T-helper 1 cell treated with Interleukin-12 subunit alpha and Interleukin-12 subunit beta and Interleukin-4 antibody, amounts not matched to agents 30 μg/mL and 1 μg/mL, for 36 hours (primary cell): ENCODE data around the gene CTNNA3.

Source experiments
- H3K27ac Mint-ChIP-seq: one replicate; pipeline ENCODE4 v1.8.0; 2021; ENCODE audit warnings: mild to moderate bottlenecking, mixed read lengths
- H3K27me3 Mint-ChIP-seq: one replicate; pipeline ENCODE4 v1.8.0; 2021; ENCODE audit warnings: low read depth, mixed read lengths
- H3K36me3 Mint-ChIP-seq: one replicate; pipeline ENCODE4 v1.8.0; 2021; ENCODE audit warnings: low read depth, mixed read lengths
- H3K4me1 Mint-ChIP-seq: one replicate; pipeline ENCODE4 v1.8.0; 2021; ENCODE audit warnings: low read depth, mixed read lengths
- H3K4me3 Mint-ChIP-seq: one replicate; pipeline ENCODE4 v1.8.0; 2021; ENCODE audit warnings: mild to moderate bottlenecking, moderate library complexity, mixed read lengths
- H3K9me3 Mint-ChIP-seq: one replicate; pipeline ENCODE4 v1.8.0; 2021; ENCODE audit warnings: mixed read lengths

Gene CTNNA3

GRCh38 chr10:67114945-67115344 lies 581.0 kb downstream of the CTNNA3 start:
- H3K27ac Mint-ChIP-seq = no peak overlapping the region
- H3K4me1 Mint-ChIP-seq = no peaks in the 10 kb centered on the region
- H3K9me3 Mint-ChIP-seq = no peaks in the 10 kb centered on the region
- H3K4me3 Mint-ChIP-seq = no peak overlapping the region
- no peaks in the 10 kb centered on the region for H3K36me3 Mint-ChIP-seq
- no peaks in the 10 kb centered on the region for H3K27me3 Mint-ChIP-seq

- no peaks in the 10 kb centered on the region for H3K4me1 Mint-ChIP-seq
- no peak overlapping the region for H3K27ac Mint-ChIP-seq
- H3K4me3 Mint-ChIP-seq = no peak overlapping the region
- H3K36me3 Mint-ChIP-seq = no peaks in the 10 kb centered on the region
- no peaks in the 10 kb centered on the region for H3K9me3 Mint-ChIP-seq
- H3K27me3 Mint-ChIP-seq = no peaks in the 10 kb centered on the region
These were observed 583.2 kb downstream of the CTNNA3 start for GRCh38 chr10:67112765-67113164.

- Mint-ChIP-seq H3K36me3 (no peaks in the 10 kb centered on the region), H3K27me3 (no peaks in the 10 kb centered on the region), H3K27ac (no peak overlapping the region), H3K4me3 (no peak overlapping the region), H3K9me3 (no peaks in the 10 kb centered on the region), H3K4me1 (no peaks in the 10 kb centered on the region)
These were observed 585.7 kb downstream of the CTNNA3 start for GRCh38 chr10:67110286-67110685.

- Mint-ChIP-seq H3K4me1 (no peaks in the 10 kb centered on the region), H3K36me3 (no peaks in the 10 kb centered on the region), H3K27ac (no peak overlapping the region), H3K27me3 (no peaks in the 10 kb centered on the region), H3K4me3 (no peak overlapping the region), H3K9me3 (no peaks in the 10 kb centered on the region)
These were observed 588.3 kb downstream of the CTNNA3 start for GRCh38 chr10:67107670-67108069.

GRCh38 chr10:67100951-67101350 lies 595.0 kb downstream of the CTNNA3 start:
- H3K9me3 Mint-ChIP-seq = no peaks in the 10 kb centered on the region
- H3K27me3 Mint-ChIP-seq = no peaks in the 10 kb centered on the region
- H3K4me3 Mint-ChIP-seq = no peak overlapping the region
- no peaks in the 10 kb centered on the region for H3K4me1 Mint-ChIP-seq
- no peak overlapping the region for H3K27ac Mint-ChIP-seq
- no peaks in the 10 kb centered on the region for H3K36me3 Mint-ChIP-seq

GRCh38 chr10:67098461-67098860 lies 597.5 kb downstream of the CTNNA3 start:
- H3K9me3 Mint-ChIP-seq = no peaks in the 10 kb centered on the region
- H3K4me3 Mint-ChIP-seq = no peak overlapping the region
- H3K27me3 Mint-ChIP-seq = no peaks in the 10 kb centered on the region
- H3K36me3 Mint-ChIP-seq = no peaks in the 10 kb centered on the region
- no peaks in the 10 kb centered on the region for H3K4me1 Mint-ChIP-seq
- no peak overlapping the region for H3K27ac Mint-ChIP-seq

- H3K27ac Mint-ChIP-seq = no peak overlapping the region
- no peaks in the 10 kb centered on the region for H3K36me3 Mint-ChIP-seq
- H3K4me1 Mint-ChIP-seq = no peaks in the 10 kb centered on the region
- H3K9me3 Mint-ChIP-seq = no peaks in the 10 kb centered on the region
- H3K27me3 Mint-ChIP-seq = no peaks in the 10 kb centered on the region
- no peak overlapping the region for H3K4me3 Mint-ChIP-seq
These were observed 600.5 kb downstream of the CTNNA3 start for GRCh38 chr10:67095531-67095930.

GRCh38 chr10:67088036-67088435 lies 608.0 kb downstream of the CTNNA3 start:
- no peaks in the 10 kb centered on the region for H3K36me3 Mint-ChIP-seq
- H3K4me1 Mint-ChIP-seq = no peaks in the 10 kb centered on the region
- H3K4me3 Mint-ChIP-seq = no peak overlapping the region
- no peaks in the 10 kb centered on the region for H3K27me3 Mint-ChIP-seq
- H3K27ac Mint-ChIP-seq = no peak overlapping the region
- H3K9me3 Mint-ChIP-seq = no peaks in the 10 kb centered on the region

GRCh38 chr10:67087135-67087425 lies 608.9 kb downstream of the CTNNA3 start:
- no peaks in the 10 kb centered on the region for H3K9me3 Mint-ChIP-seq
- H3K4me1 Mint-ChIP-seq = no peaks in the 10 kb centered on the region
- no peak overlapping the region for H3K27ac Mint-ChIP-seq
- H3K4me3 Mint-ChIP-seq = no peak overlapping the region
- H3K27me3 Mint-ChIP-seq = no peaks in the 10 kb centered on the region
- no peaks in the 10 kb centered on the region for H3K36me3 Mint-ChIP-seq

GRCh38 chr10:67086327-67087134 lies 609.5 kb downstream of the CTNNA3 start:
- Mint-ChIP-seq H3K36me3 (no peaks in the 10 kb centered on the region), H3K4me3 (no peak overlapping the region), H3K4me1 (no peaks in the 10 kb centered on the region)

GRCh38 chr10:67079126-67079525 lies 616.9 kb downstream of the CTNNA3 start:
- H3K27ac Mint-ChIP-seq = no peak overlapping the region
- H3K36me3 Mint-ChIP-seq = no peaks in the 10 kb centered on the region
- no peaks in the 10 kb centered on the region for H3K4me1 Mint-ChIP-seq
- H3K27me3 Mint-ChIP-seq = no peaks in the 10 kb centered on the region
- no peaks in the 10 kb centered on the region for H3K9me3 Mint-ChIP-seq
- no peak overlapping the region for H3K4me3 Mint-ChIP-seq

More at GRCh38 chr10:67086327-67087134, 609.5 kb downstream of the CTNNA3 start:
- H3K27ac Mint-ChIP-seq = no peak overlapping the region
- no peaks in the 10 kb centered on the region for H3K9me3 Mint-ChIP-seq
- H3K27me3 Mint-ChIP-seq = no peaks in the 10 kb centered on the region

- Mint-ChIP-seq H3K36me3 (no peaks in the 10 kb centered on the region), H3K27me3 (no peaks in the 10 kb centered on the region), H3K4me1 (no peaks in the 10 kb centered on the region), H3K4me3 (no peak overlapping the region), H3K27ac (no peak overlapping the region), H3K9me3 (peaks cover 3% of the 10 kb centered on the region)
These were observed 618.6 kb downstream of the CTNNA3 start for GRCh38 chr10:67077376-67077775.

GRCh38 chr10:67076144-67076543 lies 619.9 kb downstream of the CTNNA3 start:
- Mint-ChIP-seq H3K27me3 (no peaks in the 10 kb centered on the region), H3K4me3 (no peak overlapping the region), H3K4me1 (no peaks in the 10 kb centered on the region), H3K9me3 (peaks cover 3% of the 10 kb centered on the region), H3K36me3 (no peaks in the 10 kb centered on the region), H3K27ac (no peak overlapping the region)

- Mint-ChIP-seq H3K4me3 (no peak overlapping the region), H3K36me3 (no peaks in the 10 kb centered on the region), H3K27ac (no peak overlapping the region), H3K4me1 (no peaks in the 10 kb centered on the region), H3K9me3 (peaks cover 3% of the 10 kb centered on the region), H3K27me3 (no peaks in the 10 kb centered on the region)
These were observed 620.5 kb downstream of the CTNNA3 start for GRCh38 chr10:67075491-67075971.

- H3K9me3 Mint-ChIP-seq = peaks cover 3% of the 10 kb centered on the region
- H3K4me1 Mint-ChIP-seq = no peaks in the 10 kb centered on the region
- H3K27me3 Mint-ChIP-seq = no peaks in the 10 kb centered on the region
- H3K4me3 Mint-ChIP-seq = no peak overlapping the region
- H3K36me3 Mint-ChIP-seq = no peaks in the 10 kb centered on the region
- no peak overlapping the region for H3K27ac Mint-ChIP-seq
These were observed 623.3 kb downstream of the CTNNA3 start for GRCh38 chr10:67072654-67073053.

- no peak overlapping the region for H3K4me3 Mint-ChIP-seq
- H3K36me3 Mint-ChIP-seq = no peaks in the 10 kb centered on the region
- no peaks in the 10 kb centered on the region for H3K27me3 Mint-ChIP-seq
- no peaks in the 10 kb centered on the region for H3K4me1 Mint-ChIP-seq
- H3K27ac Mint-ChIP-seq = no peak overlapping the region
- H3K9me3 Mint-ChIP-seq = no peaks in the 10 kb centered on the region
These were observed 645.6 kb downstream of the CTNNA3 start for GRCh38 chr10:67050415-67050814.
